ENCODE results near the gene CDY1.
"Not testable (repeated sequence)": the region's sequence is repeated elsewhere in the genome, so short reads cannot be mapped to it uniquely, and the experiment has no call there.

Gene CDY1

DNA sequence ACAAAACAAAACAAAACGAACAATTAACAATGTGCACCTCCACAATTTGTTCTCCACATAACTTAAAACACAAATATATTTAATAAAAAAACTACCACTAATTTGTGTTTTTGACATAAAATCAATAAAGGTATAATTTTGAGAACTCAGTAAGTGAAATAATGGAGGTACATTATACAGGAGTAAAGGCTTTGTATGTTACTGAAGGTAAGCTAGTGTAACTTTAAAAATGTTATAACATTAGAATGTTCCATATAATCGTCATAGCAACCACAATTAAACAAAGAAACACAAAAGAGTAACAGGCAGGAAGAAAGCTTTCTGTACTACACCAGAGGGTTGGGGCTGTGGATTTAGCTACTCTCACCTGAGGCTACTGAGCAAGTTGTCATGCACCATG lies at the start of gene CDY1:
Gene CDY1 (plus strand): TSS at position 301 of the 400 bp plus-strand sequence. CDS start 326 bp downstream, outside the sequence.
- not testable (repeated sequence) for H3K4me2 ChIP-seq; H3K36me3 ChIP-seq; H3K27ac ChIP-seq; H3K27me3 ChIP-seq; H3K4me1 ChIP-seq; H3K9me3 ChIP-seq (replicated peaks in 1 of 11); H4K20me1 ChIP-seq; H3K9ac ChIP-seq; H3K4me3 ChIP-seq

- H4K20me1 ChIP-seq; H3K36me3 ChIP-seq; H3K27me3 ChIP-seq; H3K4me3 ChIP-seq; H3K4me2 ChIP-seq; H3K9ac ChIP-seq; H3K9me3 ChIP-seq (replicated peaks in 1 of 11); H3K4me1 ChIP-seq; H3K27ac ChIP-seq: not testable (repeated sequence)
Observed at GRCh38 chrY:25593336-25593735, 28.6 kb upstream of the CDY1 start.

GRCh38 chrY:25620209-25620608 lies 1.7 kb upstream of the CDY1 start:
- H3K9ac ChIP-seq; H3K36me3 ChIP-seq; H3K27me3 ChIP-seq; H4K20me1 ChIP-seq; H3K4me2 ChIP-seq; H3K9me3 ChIP-seq (replicated peaks in 1 of 11); H3K27ac ChIP-seq; H3K4me1 ChIP-seq; H3K4me3 ChIP-seq: not testable (repeated sequence)

- not testable (repeated sequence) for H4K20me1 ChIP-seq; H3K36me3 ChIP-seq; H3K4me1 ChIP-seq; H3K4me3 ChIP-seq; H3K9ac ChIP-seq; H3K9me3 ChIP-seq (replicated peaks in 1 of 11); H3K27me3 ChIP-seq; H3K27ac ChIP-seq; H3K4me2 ChIP-seq
Observed at GRCh38 chrY:25626524-25626923, 4.6 kb downstream of the CDY1 start.

GRCh38 chrY:25630383-25631112 lies 8.6 kb downstream of the CDY1 start:
- not testable (repeated sequence) for H3K4me2 ChIP-seq; H3K27ac ChIP-seq; H3K27me3 ChIP-seq; H3K9me3 ChIP-seq (replicated peaks in 1 of 11); H3K9ac ChIP-seq; H3K36me3 ChIP-seq; H3K4me1 ChIP-seq; H3K4me3 ChIP-seq; H4K20me1 ChIP-seq

GRCh38 chrY:25639852-25640251 lies 17.9 kb downstream of the CDY1 start:
- H3K9ac ChIP-seq: not testable (repeated sequence)

GRCh38 chrY:25643024-25643915 lies 21.4 kb downstream of the CDY1 start:
- not testable (repeated sequence) for H3K4me1 ChIP-seq; H3K9ac ChIP-seq; H4K20me1 ChIP-seq; H3K9me3 ChIP-seq (replicated peaks in 1 of 11); H3K36me3 ChIP-seq; H3K4me3 ChIP-seq; H3K27me3 ChIP-seq; H3K27ac ChIP-seq; H3K4me2 ChIP-seq

More at GRCh38 chrY:25639852-25640251, 17.9 kb downstream of the CDY1 start:
- H3K9me3 ChIP-seq (replicated peaks in 1 of 11); H3K36me3 ChIP-seq; H4K20me1 ChIP-seq; H3K4me3 ChIP-seq; H3K4me2 ChIP-seq; H3K27ac ChIP-seq; H3K4me1 ChIP-seq; H3K27me3 ChIP-seq: not testable (repeated sequence)

Data from BLaER1 treated with 17β-estradiol and CSF1 and Interleukin-3, amounts not matched to agents 10 nM and 100 nM (cell line).